ENCODE data around the gene ENO3.

ENO3 gene

DNA sequence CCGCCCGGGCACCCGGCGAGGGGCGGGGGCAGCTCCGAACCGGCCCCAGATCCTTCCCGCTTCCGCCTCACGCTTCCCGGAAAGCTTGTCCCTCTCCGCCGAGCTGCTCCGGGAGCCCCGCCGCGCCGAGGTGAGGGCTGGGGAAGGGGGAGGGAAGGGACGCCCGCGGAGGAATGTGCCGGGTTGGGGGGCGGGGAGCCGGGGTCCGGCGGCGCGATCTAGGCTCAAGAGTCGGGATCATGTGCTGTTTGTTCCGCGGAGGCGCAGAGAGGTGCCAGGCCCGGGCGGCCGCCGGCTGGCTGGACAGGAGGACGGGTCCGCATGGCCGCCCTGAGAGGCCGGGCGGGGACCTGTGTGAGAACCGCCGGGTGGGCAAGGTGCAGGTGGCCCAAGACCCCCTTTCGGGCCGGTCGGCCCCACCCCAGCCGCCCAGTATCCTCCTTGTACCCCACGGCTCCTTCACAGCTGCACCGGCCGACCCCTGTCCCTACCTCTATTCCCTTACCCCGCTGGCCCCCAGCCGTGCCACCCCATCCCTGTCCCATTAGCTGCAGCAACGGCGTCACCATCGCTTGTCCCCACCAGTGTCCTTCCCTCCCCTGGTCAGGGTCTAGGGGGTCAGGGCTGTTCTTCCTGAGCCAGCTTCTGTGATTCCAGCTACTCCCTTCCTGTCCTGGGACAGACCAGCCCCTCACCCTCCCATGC, 47.3 kb downstream of the ENO3 start:
- peak; percentile 61 for DNase-seq
- H3K4me2 ChIP-seq (ENCODE audit: low read length): peak overlapping the region; percentile 100
- peaks cover 13% of the 10 kb centered on the region for H3K36me3 ChIP-seq (ENCODE audit: control insufficient read depth, insufficient read depth, low read length)
- H3K27me3 ChIP-seq (ENCODE audit: insufficient read depth, low read length, poor library complexity): no peaks in the 10 kb centered on the region
- H2BK120ac ChIP-seq (ENCODE audit: low read depth, low read length): peak overlapping the region; percentile 1
- H2AK5ac ChIP-seq (ENCODE audit: low read length): no peak overlapping the region
- H3K9ac ChIP-seq (ENCODE audit: low read length): peak overlapping the region; percentile 97
- H3K27ac ChIP-seq (ENCODE audit: low read depth, low read length): peak overlapping the region; percentile 58
- peaks cover 21% of the 10 kb centered on the region for H3K79me2 ChIP-seq (ENCODE audit: control insufficient read depth, insufficient read depth, low read length)
- H3K4me1 ChIP-seq (ENCODE audit: control insufficient read depth, low read depth, low read length): peaks cover 4% of the 10 kb centered on the region
- peak overlapping the region; percentile 94 for H3K18ac ChIP-seq (ENCODE audit: low read length)
- peak overlapping the region; percentile 99 for H3K56ac ChIP-seq (ENCODE audit: low read length)
- H2BK5ac ChIP-seq (ENCODE audit: low read length): no peak overlapping the region
- H3K23ac ChIP-seq (ENCODE audit: low read length): peak overlapping the region; percentile 100
- H2BK15ac ChIP-seq (replicated peaks; ENCODE audit: low read depth): no peak overlapping the region
- no peak overlapping the region for H4K5ac ChIP-seq (ENCODE audit: low read length)
- H3K4me3 ChIP-seq (ENCODE audit: low read length): peak overlapping the region; percentile 91
- no peak overlapping the region for H4K8ac ChIP-seq (ENCODE audit: low read depth, low read length)
- peaks cover 17% of the 10 kb centered on the region for H3K79me1 ChIP-seq (ENCODE audit: low read length)
- no CpG with 5 or more reads among the region's 55 CpGs for WGBS (ENCODE audit: extremely low coverage, insufficient coverage, low lambda C conversion rate)
- H3K4ac ChIP-seq (ENCODE audit: low read depth, low read length): peak overlapping the region; percentile 20

DNA sequence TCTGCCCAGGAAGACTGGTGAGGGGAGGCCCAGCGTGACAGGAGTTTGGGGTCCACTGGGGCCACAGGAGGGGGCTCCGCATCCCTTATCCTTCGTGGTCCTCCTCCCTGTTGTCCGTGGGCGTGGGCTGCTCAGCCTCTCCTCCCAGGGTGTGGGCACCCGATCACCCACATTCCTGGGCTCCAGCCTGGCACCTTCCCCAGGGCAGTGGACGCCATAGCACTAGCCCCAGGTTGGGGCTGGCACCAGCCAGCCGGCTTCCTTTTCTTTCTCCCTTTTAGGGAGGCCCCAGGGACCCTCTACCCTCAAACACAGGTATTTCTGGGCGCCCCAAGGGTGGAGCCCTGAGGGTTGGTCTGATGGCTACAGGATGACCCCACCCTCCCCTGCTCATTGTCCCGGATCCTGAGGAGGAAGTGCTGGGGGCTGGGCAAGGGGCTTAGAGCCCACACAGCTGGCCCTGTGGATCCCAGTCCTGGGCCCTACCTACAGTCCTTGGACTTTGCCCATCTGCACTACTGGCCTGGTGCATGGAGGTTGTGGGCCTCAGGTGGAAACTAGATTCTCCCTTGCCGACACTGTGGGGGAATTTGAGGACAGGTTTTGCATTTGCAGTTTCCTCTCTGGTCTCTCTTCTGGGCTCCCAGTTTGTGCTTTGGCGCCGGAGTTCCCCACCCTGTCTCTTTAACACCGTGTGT, 48.0 kb downstream of the ENO3 start:
- H2BK15ac ChIP-seq (replicated peaks; ENCODE audit: low read depth): no peak overlapping the region

DNA sequence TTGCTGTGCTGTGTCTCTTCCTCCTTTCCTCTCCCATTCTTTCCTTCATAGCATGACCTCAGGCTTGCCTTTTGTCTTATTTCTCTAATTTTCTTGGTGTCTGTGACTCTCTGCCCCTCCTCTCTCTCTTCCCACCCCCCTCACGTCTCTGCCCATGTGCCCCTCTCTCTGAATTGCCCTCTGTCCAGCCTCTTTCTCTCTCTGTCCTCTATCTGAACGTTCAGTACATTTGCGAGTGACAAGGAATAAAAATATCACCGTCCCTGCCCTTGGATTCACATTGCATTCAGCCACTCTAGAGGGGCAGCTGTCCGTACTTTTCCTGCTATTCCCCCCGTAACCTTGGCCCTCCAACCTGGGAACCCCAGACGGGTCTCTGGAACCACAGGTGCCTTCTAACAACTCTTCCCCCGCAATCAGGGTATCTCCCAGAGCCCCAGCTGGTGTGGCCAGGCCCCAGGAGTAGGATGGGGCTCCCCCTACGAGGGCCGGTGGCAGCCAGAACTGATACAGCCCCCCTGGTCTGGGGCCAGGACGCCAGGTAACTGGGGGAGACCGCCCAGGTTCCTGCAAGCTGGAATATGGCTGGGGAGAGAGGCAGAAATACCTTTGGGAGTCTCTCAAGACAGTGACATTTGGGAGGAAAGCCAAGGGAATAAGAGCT, 48.6 kb downstream of the ENO3 start:
- peak overlapping the region; percentile 57 for H3K23ac ChIP-seq (ENCODE audit: low read length)
- H3K36me3 ChIP-seq (ENCODE audit: control insufficient read depth, insufficient read depth, low read length): peaks cover 21% of the 10 kb centered on the region
- peaks cover 21% of the 10 kb centered on the region for H3K79me2 ChIP-seq (ENCODE audit: control insufficient read depth, insufficient read depth, low read length)
- no peak overlapping the region for H2BK5ac ChIP-seq (ENCODE audit: low read length)
- no peaks in the 10 kb centered on the region for H3K27me3 ChIP-seq (ENCODE audit: insufficient read depth, low read length, poor library complexity)
- H3K79me1 ChIP-seq (ENCODE audit: low read length): peaks cover 17% of the 10 kb centered on the region
- H4K8ac ChIP-seq (ENCODE audit: low read depth, low read length): no peak overlapping the region
- H3K4me2 ChIP-seq (ENCODE audit: low read length): peak overlapping the region; percentile 100
- peak overlapping the region; percentile 7 for H2AK5ac ChIP-seq (ENCODE audit: low read length)
- no peak overlapping the region for H3K4ac ChIP-seq (ENCODE audit: low read depth, low read length)
- no peak overlapping the region for H2BK15ac ChIP-seq (replicated peaks; ENCODE audit: low read depth)
- no peak for DNase-seq
- WGBS (ENCODE audit: extremely low coverage, insufficient coverage, low lambda C conversion rate): no CpG with 5 or more reads among the region's 12 CpGs
- H3K27ac ChIP-seq (ENCODE audit: low read depth, low read length): no peak overlapping the region
- no peak overlapping the region for H2BK120ac ChIP-seq (ENCODE audit: low read depth, low read length)
- peak overlapping the region; percentile 99 for H3K56ac ChIP-seq (ENCODE audit: low read length)
- no peak overlapping the region for H3K18ac ChIP-seq (ENCODE audit: low read length)
- no peak overlapping the region for H4K5ac ChIP-seq (ENCODE audit: low read length)
- H3K9ac ChIP-seq (ENCODE audit: low read length): peak overlapping the region; percentile 97
- H3K4me1 ChIP-seq (ENCODE audit: control insufficient read depth, low read depth, low read length): peaks cover 4% of the 10 kb centered on the region
- peak overlapping the region; percentile 37 for H3K4me3 ChIP-seq (ENCODE audit: low read length)

More for the DNA sequence above, 48.0 kb downstream of the ENO3 start:
- H2BK5ac ChIP-seq (ENCODE audit: low read length): no peak overlapping the region
- H3K4me2 ChIP-seq (ENCODE audit: low read length): peak overlapping the region; percentile 100
- H2BK120ac ChIP-seq (ENCODE audit: low read depth, low read length): no peak overlapping the region
- no peak overlapping the region for H4K8ac ChIP-seq (ENCODE audit: low read depth, low read length)
- peak; percentile 16 for DNase-seq
- no CpG with 5 or more reads among the region's 14 CpGs for WGBS (ENCODE audit: extremely low coverage, insufficient coverage, low lambda C conversion rate)
- peak overlapping the region; percentile 100 for H3K23ac ChIP-seq (ENCODE audit: low read length)
- H3K4me3 ChIP-seq (ENCODE audit: low read length): peak overlapping the region; percentile 91
- H3K27ac ChIP-seq (ENCODE audit: low read depth, low read length): no peak overlapping the region
- no peaks in the 10 kb centered on the region for H3K27me3 ChIP-seq (ENCODE audit: insufficient read depth, low read length, poor library complexity)
- H3K79me1 ChIP-seq (ENCODE audit: low read length): peaks cover 17% of the 10 kb centered on the region
- peaks cover 4% of the 10 kb centered on the region for H3K4me1 ChIP-seq (ENCODE audit: control insufficient read depth, low read depth, low read length)
- peak overlapping the region; percentile 7 for H2AK5ac ChIP-seq (ENCODE audit: low read length)
- peak overlapping the region; percentile 97 for H3K9ac ChIP-seq (ENCODE audit: low read length)
- no peak overlapping the region for H4K5ac ChIP-seq (ENCODE audit: low read length)
- no peak overlapping the region for H3K18ac ChIP-seq (ENCODE audit: low read length)
- peaks cover 21% of the 10 kb centered on the region for H3K79me2 ChIP-seq (ENCODE audit: control insufficient read depth, insufficient read depth, low read length)
- H3K56ac ChIP-seq (ENCODE audit: low read length): peak overlapping the region; percentile 99
- H3K36me3 ChIP-seq (ENCODE audit: control insufficient read depth, insufficient read depth, low read length): peaks cover 16% of the 10 kb centered on the region
- H3K4ac ChIP-seq (ENCODE audit: low read depth, low read length): no peak overlapping the region

DNA sequence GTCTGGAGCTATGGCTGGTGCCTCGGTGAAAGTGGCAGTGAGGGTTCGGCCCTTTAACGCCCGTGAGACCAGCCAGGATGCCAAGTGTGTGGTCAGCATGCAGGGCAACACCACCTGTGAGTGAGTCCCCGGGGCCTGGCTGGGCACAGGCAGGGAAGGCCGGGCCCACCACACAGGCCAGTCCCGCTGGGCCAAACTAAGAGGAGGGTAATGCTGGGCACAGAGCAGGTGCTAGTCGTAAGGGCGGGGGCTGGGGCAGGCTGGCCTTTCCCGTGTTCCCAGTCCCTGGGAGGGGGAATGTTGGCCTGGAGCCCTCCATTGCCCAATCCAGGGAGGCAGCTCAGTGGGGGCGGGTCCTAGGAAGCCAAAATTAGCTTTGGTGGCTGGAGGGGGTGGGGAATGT, 49.3 kb downstream of the ENO3 start:
- Histone ChIP-seq H2BK5ac (ENCODE audit: low read length) (no peak overlapping the region), H3K18ac (ENCODE audit: low read length) (no peak overlapping the region), H3K36me3 (ENCODE audit: control insufficient read depth, insufficient read depth, low read length) (peaks cover 23% of the 10 kb centered on the region), H4K5ac (ENCODE audit: low read length) (no peak overlapping the region), H3K27ac (ENCODE audit: low read depth, low read length) (no peak overlapping the region), H3K79me2 (ENCODE audit: control insufficient read depth, insufficient read depth, low read length) (peaks cover 21% of the 10 kb centered on the region), H2AK5ac (ENCODE audit: low read length) (no peak overlapping the region), H2BK120ac (ENCODE audit: low read depth, low read length) (no peak overlapping the region), H3K4me2 (ENCODE audit: low read length) (no peak overlapping the region), H3K27me3 (ENCODE audit: insufficient read depth, low read length, poor library complexity) (no peaks in the 10 kb centered on the region), H2BK15ac (replicated peaks; ENCODE audit: low read depth) (no peak overlapping the region), H3K4me1 (ENCODE audit: control insufficient read depth, low read depth, low read length) (peaks cover 4% of the 10 kb centered on the region), H3K4me3 (ENCODE audit: low read length) (no peak overlapping the region), H3K79me1 (ENCODE audit: low read length) (peaks cover 17% of the 10 kb centered on the region), H3K56ac (ENCODE audit: low read length) (peak overlapping the region; percentile 49), H3K9ac (ENCODE audit: low read length) (no peak overlapping the region), H3K4ac (ENCODE audit: low read depth, low read length) (no peak overlapping the region), H4K8ac (ENCODE audit: low read depth, low read length) (no peak overlapping the region), H3K23ac (ENCODE audit: low read length) (no peak overlapping the region)
- DNase-seq: peak; percentile 18
- WGBS (ENCODE audit: extremely low coverage, insufficient coverage, low lambda C conversion rate): no CpG with 5 or more reads among the region's 11 CpGs

DNA sequence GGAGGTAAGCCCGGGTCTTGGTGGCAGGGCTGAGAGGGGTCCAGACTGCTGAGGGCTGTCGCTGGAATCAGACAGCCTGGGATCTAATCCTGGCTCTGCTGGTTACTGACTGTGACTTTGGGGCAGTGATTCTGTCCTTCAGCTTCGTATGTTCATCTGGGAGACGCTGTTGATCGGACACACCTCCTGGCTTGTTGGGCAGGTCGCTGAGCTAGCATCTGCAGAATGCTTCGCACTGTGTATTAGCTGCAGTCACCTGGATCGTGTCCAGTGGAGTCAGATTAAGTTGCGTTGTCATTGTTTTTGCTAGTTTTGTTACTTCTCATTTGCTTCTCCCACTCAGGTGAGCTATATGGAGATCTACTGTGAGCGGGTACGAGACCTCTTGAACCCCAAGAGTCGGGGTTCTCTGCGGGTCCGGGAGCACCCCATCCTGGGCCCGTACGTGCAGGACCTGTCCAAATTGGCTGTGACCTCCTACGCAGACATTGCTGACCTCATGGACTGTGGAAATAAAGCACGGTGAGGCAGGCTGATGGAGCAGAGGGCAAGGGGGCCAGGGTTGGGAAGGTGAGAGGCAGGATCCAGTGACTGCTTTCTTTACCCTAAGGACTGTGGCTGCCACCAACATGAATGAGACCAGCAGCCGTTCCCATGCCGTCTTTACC, 51.3 kb downstream of the ENO3 start:
- Histone ChIP-seq H4K5ac (ENCODE audit: low read length) (no peak overlapping the region), H3K79me1 (ENCODE audit: low read length) (peaks cover 17% of the 10 kb centered on the region), H3K56ac (ENCODE audit: low read length) (no peak overlapping the region), H3K4me1 (ENCODE audit: control insufficient read depth, low read depth, low read length) (peaks cover 2% of the 10 kb centered on the region), H3K23ac (ENCODE audit: low read length) (no peak overlapping the region), H3K4me3 (ENCODE audit: low read length) (no peak overlapping the region), H3K79me2 (ENCODE audit: control insufficient read depth, insufficient read depth, low read length) (peaks cover 21% of the 10 kb centered on the region), H4K8ac (ENCODE audit: low read depth, low read length) (no peak overlapping the region), H3K27me3 (ENCODE audit: insufficient read depth, low read length, poor library complexity) (no peaks in the 10 kb centered on the region), H2BK15ac (replicated peaks; ENCODE audit: low read depth) (no peak overlapping the region), H3K27ac (ENCODE audit: low read depth, low read length) (no peak overlapping the region), H3K4me2 (ENCODE audit: low read length) (no peak overlapping the region), H3K4ac (ENCODE audit: low read depth, low read length) (no peak overlapping the region), H3K9ac (ENCODE audit: low read length) (no peak overlapping the region), H3K36me3 (ENCODE audit: control insufficient read depth, insufficient read depth, low read length) (peaks cover 31% of the 10 kb centered on the region), H3K18ac (ENCODE audit: low read length) (no peak overlapping the region), H2BK5ac (ENCODE audit: low read length) (no peak overlapping the region), H2BK120ac (ENCODE audit: low read depth, low read length) (no peak overlapping the region), H2AK5ac (ENCODE audit: low read length) (no peak overlapping the region)
- WGBS (ENCODE audit: extremely low coverage, insufficient coverage, low lambda C conversion rate): no CpG with 5 or more reads among the region's 20 CpGs
- DNase-seq: no peak

Data from mesendoderm (in vitro differentiated cells).